SK-N-SH (cell line): ENCODE measurements around the gene PCGF2. TPM values are rescaled to one million over a fixed set of nuclear protein-coding genes. Genes with fewer than 3 reads are reported as not detected.

Source experiments
- CTCF ChIA-PET: fragments of 300-600, 350-600 bp; formaldehyde crosslinking; extraction: SDS; loops from one replicate; lab custom pipeline; 2021; lab: Yijun Ruan, JAX
- POLR2A ChIA-PET: fragments of 350-600 bp; sonication (Branson Sonifier 250); formaldehyde crosslinking; extraction: SDS; loops from one replicate; lab custom pipeline; 2020; ENCODE audit warnings: antibody characterized with exemption, inconsistent platforms; lab: Yijun Ruan, JAX
- DNase-seq: peaks from one replicate; pipeline ENCODE4 v3.0.0; 2012
- H2AFZ ChIP-seq: fragments of 200-600 bp; sonication (generic); 2 replicates; pipeline ENCODE4 v1.8.1; 2016; ENCODE audit warnings: antibody characterized with exemption, mild to moderate bottlenecking, low read depth
- H3F3A ChIP-seq: fragments of 200-600 bp; sonication (generic); replicated peaks from 2 replicates; pipeline ENCODE3; 2016; ENCODE audit warnings: antibody characterized with exemption, mild to moderate bottlenecking; ENCODE audit not compliant: insufficient read depth
- H3K27ac ChIP-seq, 2 experiments: fragments of 200-500 bp in 1 of 2; fragments of 200-600 bp in 1 of 2; sonication (Bioruptor generic) in 1 of 2; sonication (generic), shearing (Covaris generic) in 1 of 2; 2 replicates each; pipeline versions ENCODE4 v1.5.1 to v1.6.1; 2014 to 2016; ENCODE audit warnings: low read depth in 2 of 2, inconsistent platforms in 1 of 2, low read length in 1 of 2, mild to moderate bottlenecking in 1 of 2, mixed read lengths in 1 of 2
- H3K27me3 ChIP-seq: fragments of 200-600 bp; sonication (generic), shearing (Covaris generic); 2 replicates; pipeline ENCODE4 v1.6.1; 2016; ENCODE audit warnings: mixed run types; ENCODE audit not compliant: insufficient read depth
- H3K36me3 ChIP-seq, 2 experiments: fragments of 200-500 bp in 1 of 2; fragments of 200-600 bp in 1 of 2; sonication (Bioruptor generic) in 1 of 2; sonication (generic) in 1 of 2; replicated peaks in 1 of 2; 2 replicates each; pipeline versions ENCODE3 to v1.5.1; 2014 to 2016; ENCODE audit warnings: low read length in 1 of 2, mild to moderate bottlenecking in 1 of 2; ENCODE audit not compliant: insufficient read depth in 2 of 2, control insufficient read depth in 1 of 2
- H3K4me1 ChIP-seq, 2 experiments: fragments of 200-500 bp in 1 of 2; fragments of 200-600 bp in 1 of 2; sonication (Bioruptor generic) in 1 of 2; sonication (generic), shearing (Covaris generic) in 1 of 2; 2 replicates each; pipeline versions ENCODE4 v1.5.1 to v1.6.1; 2014 to 2016; ENCODE audit warnings: low read depth in 1 of 2, low read length in 1 of 2, mixed run types in 1 of 2; ENCODE audit not compliant: insufficient read depth in 2 of 2, control insufficient read depth in 1 of 2
- H3K4me2 ChIP-seq: fragments of 200-600 bp; sonication (generic), shearing (Covaris generic); 2 replicates; pipeline ENCODE4 v1.6.1; 2017; ENCODE audit warnings: mixed run types
- H3K4me3 ChIP-seq, 2 experiments: fragments of 200-500 bp in 1 of 2; fragments of 200-600 bp in 1 of 2; sonication (Bioruptor generic) in 1 of 2; sonication (generic), shearing (Covaris generic) in 1 of 2; 2 replicates each; pipeline versions ENCODE4 v1.5.1 to v1.8.1; 2014 to 2016; ENCODE audit warnings: low read depth in 2 of 2, inconsistent platforms in 1 of 2, low read length in 1 of 2, mild to moderate bottlenecking in 1 of 2, mixed read lengths in 1 of 2, moderate library complexity in 1 of 2
- H3K79me2 ChIP-seq: fragments of 200-600 bp; sonication (generic); 2 replicates; pipeline ENCODE4 v1.8.1; 2017; ENCODE audit warnings: mild to moderate bottlenecking; ENCODE audit not compliant: insufficient read depth
- H3K9ac ChIP-seq: fragments of 200-600 bp; sonication (generic); 2 replicates; pipeline ENCODE4 v1.6.1; 2017; ENCODE audit warnings: mixed run types
- H3K9me2 ChIP-seq: fragments of 200-600 bp; sonication (generic); 2 replicates; pipeline ENCODE4 v1.6.1; 2017; ENCODE audit warnings: mixed run types
- H3K9me3 ChIP-seq: fragments of 200-600 bp; sonication (generic); 2 replicates; pipeline ENCODE4 v1.6.1; 2017; ENCODE audit warnings: mixed run types, mild to moderate bottlenecking, moderate library complexity
- H4K20me1 ChIP-seq: fragments of 200-600 bp; sonication (generic); 2 replicates; pipeline ENCODE4 v1.6.1; 2017; ENCODE audit warnings: mild to moderate bottlenecking, mixed run types; ENCODE audit not compliant: insufficient read depth
- CHD2 ChIP-seq: fragments of 150-350 bp; IDR thresholded peaks from 2 replicates; pipeline ENCODE4 v1.6.1; 2018; ENCODE audit warnings: low read length; ENCODE audit not compliant: partially characterized antibody
- CTCF ChIP-seq: fragments of 200-600 bp; sonication (generic); IDR thresholded peaks from 2 replicates; pipeline ENCODE4 v1.6.1; 2017; ENCODE audit warnings: antibody characterized with exemption, mild to moderate bottlenecking, moderate library complexity
- MEF2A ChIP-seq: IDR thresholded peaks from 2 replicates; pipeline ENCODE4 v1.4.0; 2012; ENCODE audit warnings: low read depth, borderline replicate concordance
- NRF1 ChIP-seq: IDR thresholded peaks from 2 replicates; pipeline ENCODE4 v1.6.1; 2012; ENCODE audit warnings: low read depth, mild to moderate bottlenecking, low read length
- RCOR1 ChIP-seq: fragments of 150-350 bp; IDR thresholded peaks from 2 replicates; pipeline ENCODE4 v1.6.1; 2017; ENCODE audit warnings: antibody characterized with exemption, low read length
- RXRA ChIP-seq: IDR thresholded peaks from 2 replicates; pipeline ENCODE4 v1.4.0; 2012; ENCODE audit warnings: low read depth, mild to moderate bottlenecking, borderline replicate concordance
- SIN3A ChIP-seq: IDR thresholded peaks from 2 replicates; pipeline ENCODE4 v1.6.1; 2012; ENCODE audit warnings: low read depth, mild to moderate bottlenecking, low read length, moderate library complexity, borderline replicate concordance
- WGBS: methylation state at CpG from one replicate; pipeline ENCODE4 v1.1.6; 2017; ENCODE audit warnings: low lambda C conversion rate; 5-methylcytosine and 5-hydroxymethylcytosine counted together
- polyA plus RNA-seq, 3 experiments: library from polyadenylated mRNA; depleted of rRNA; stranded (reverse); fragments of >200 nt; gene quantifications; 2 replicates each; pipeline ENCODE4 v1.2.3, GENCODE V29; 2012
- TF ChIP-seq, protein P1 (sequence below): fragments of 150-350 bp; IDR thresholded peaks from 2 replicates; pipeline ENCODE4 v1.6.1; 2017; ENCODE audit warnings: antibody characterized with exemption, low read length, low read depth, borderline replicate concordance
- TF ChIP-seq, protein P2 (sequence below): IDR thresholded peaks from 2 replicates; pipeline ENCODE4 v1.4.0; 2012; ENCODE audit warnings: low read depth, borderline replicate concordance
- TF ChIP-seq, protein P3 (sequence below): fragments of 150-350 bp; IDR thresholded peaks from 2 replicates; pipeline ENCODE4 v1.6.1; 2016; ENCODE audit warnings: mild to moderate bottlenecking, low read depth, low read length

PCGF2 gene
- polyA plus RNA-seq, 1 of the 3 experiments (the other 2 are of a cell fraction): 39.8 TPM

- Histone ChIP-seq H3K4me3 (peak overlapping the region; percentile 88 to 98), H3K27ac (peak overlapping the region in 1 of 2 experiments; percentile 96; a peak in 2 of 4 replicates), H3K4me2 (peak overlapping the region; percentile 89; the same call in 1 of the 2 replicates), H4K20me1 (peaks cover 9% of the 10 kb centered on the region; the same call in 1 of the 2 replicates), H3K36me3 (peaks cover 9 to 21% of the 10 kb centered on the region in 2 experiments), H3K4me1 (peaks cover 10 to 46% of the 10 kb centered on the region in 2 experiments; a peak in 2 of 4 replicates), H3K79me2 (peaks cover 47% of the 10 kb centered on the region; the same call in 1 of the 2 replicates), H3K27me3 (no peaks in the 10 kb centered on the region), H2AFZ (peak overlapping the region; percentile 66; the same call in 1 of the 2 replicates), H3K9me2 (no peaks in the 10 kb centered on the region), H3K9ac (peak overlapping the region; percentile 97; the same call in 1 of the 2 replicates), H3K9me3 (no peaks in the 10 kb centered on the region), H3F3A (peaks cover 30% of the 10 kb centered on the region)
- 2% methylated on average over 11 of the region's 32 CpGs for WGBS
- POLR2A ChIA-PET: interaction anchor here (0.6 to 3.7 kb wide), 9 partner anchors 11 to 494 kb away, joined by 3 to 14 read pairs (median 4); no protein-coding TSS in a partner anchor
- CTCF ChIA-PET: interaction anchor here (1.0 to 3.8 kb wide), 4 partner anchors 26 to 37 kb away, joined by 3 to 25 read pairs (median 6); partner anchors contain the start of gene EPOP
- no peak for TF ChIP-seq MEF2A
- TF ChIP-seq CTCF: no peak
- no peak for TF ChIP-seq RXRA
- no peak for TF ChIP-seq CHD2
- TF ChIP-seq RCOR1: no peak
- TF ChIP-seq, protein P1, sequence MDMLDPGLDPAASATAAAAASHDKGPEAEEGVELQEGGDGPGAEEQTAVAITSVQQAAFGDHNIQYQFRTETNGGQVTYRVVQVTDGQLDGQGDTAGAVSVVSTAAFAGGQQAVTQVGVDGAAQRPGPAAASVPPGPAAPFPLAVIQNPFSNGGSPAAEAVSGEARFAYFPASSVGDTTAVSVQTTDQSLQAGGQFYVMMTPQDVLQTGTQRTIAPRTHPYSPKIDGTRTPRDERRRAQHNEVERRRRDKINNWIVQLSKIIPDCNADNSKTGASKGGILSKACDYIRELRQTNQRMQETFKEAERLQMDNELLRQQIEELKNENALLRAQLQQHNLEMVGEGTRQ: no peak
- no peak for TF ChIP-seq SIN3A
- TF ChIP-seq, protein P2, sequence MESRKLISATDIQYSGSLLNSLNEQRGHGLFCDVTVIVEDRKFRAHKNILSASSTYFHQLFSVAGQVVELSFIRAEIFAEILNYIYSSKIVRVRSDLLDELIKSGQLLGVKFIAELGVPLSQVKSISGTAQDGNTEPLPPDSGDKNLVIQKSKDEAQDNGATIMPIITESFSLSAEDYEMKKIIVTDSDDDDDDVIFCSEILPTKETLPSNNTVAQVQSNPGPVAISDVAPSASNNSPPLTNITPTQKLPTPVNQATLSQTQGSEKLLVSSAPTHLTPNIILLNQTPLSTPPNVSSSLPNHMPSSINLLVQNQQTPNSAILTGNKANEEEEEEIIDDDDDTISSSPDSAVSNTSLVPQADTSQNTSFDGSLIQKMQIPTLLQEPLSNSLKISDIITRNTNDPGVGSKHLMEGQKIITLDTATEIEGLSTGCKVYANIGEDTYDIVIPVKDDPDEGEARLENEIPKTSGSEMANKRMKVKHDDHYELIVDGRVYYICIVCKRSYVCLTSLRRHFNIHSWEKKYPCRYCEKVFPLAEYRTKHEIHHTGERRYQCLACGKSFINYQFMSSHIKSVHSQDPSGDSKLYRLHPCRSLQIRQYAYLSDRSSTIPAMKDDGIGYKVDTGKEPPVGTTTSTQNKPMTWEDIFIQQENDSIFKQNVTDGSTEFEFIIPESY: no peak
- TF ChIP-seq, protein P3, sequence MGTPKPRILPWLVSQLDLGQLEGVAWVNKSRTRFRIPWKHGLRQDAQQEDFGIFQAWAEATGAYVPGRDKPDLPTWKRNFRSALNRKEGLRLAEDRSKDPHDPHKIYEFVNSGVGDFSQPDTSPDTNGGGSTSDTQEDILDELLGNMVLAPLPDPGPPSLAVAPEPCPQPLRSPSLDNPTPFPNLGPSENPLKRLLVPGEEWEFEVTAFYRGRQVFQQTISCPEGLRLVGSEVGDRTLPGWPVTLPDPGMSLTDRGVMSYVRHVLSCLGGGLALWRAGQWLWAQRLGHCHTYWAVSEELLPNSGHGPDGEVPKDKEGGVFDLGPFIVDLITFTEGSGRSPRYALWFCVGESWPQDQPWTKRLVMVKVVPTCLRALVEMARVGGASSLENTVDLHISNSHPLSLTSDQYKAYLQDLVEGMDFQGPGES: no peak
- TF ChIP-seq NRF1: no peak
- peak; percentile 85 for DNase-seq
Observed at GRCh38 chr17:38705523-38705802, 42.7 kb downstream of the PCGF2 start.
